ENCODE measurements around the gene UPF3A.
"Not testable (repeated sequence)": the region's sequence is repeated elsewhere in the genome, so short reads cannot be mapped to it uniquely, and the experiment has no call there.

UPF3A gene

DNA sequence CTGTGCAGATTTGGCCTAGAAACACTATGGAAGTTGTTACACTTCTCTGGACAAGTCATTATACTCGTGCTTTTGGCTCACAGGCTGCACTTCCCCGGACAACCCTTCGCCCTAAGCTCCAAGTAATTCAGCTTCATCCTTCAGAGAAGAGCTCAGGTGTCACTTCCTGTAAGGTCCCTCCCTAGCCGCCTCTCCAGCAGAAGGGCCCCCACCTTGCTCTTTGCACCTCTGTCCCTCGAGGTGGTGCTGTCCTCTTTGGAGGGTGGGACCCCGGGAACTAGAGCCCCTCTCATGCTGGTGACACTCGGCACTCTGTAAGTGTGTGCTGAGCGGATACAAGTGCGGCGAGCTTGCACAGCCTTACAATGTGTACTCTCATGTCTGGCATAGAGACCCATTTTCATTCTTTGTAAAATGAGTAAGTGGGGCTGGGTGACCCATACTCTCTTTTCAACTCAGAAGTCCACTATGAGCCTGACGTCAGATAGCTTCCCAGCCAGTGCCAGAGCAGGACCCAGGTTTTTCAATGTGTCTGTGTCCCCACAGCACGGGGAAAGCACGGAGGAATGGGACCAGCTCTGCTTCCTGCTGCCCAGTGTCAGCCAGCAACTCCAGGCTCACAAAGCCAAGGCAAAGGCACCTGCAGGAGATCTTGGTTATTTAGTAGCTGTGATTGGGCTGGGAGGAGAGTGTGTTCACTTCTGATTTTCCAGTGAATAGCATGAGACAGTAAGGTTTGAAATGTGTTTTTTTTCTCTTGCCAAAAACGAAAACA, 59.8 kb downstream of the UPF3A start:
- no peak for DNase-seq

- DNase-seq, result not testable (repeated sequence)
These were observed 65.9 kb downstream of the UPF3A start for GRCh38 chr13:114347256-114347655.

GRCh38 chr13:114352763-114353162, 71.4 kb downstream of the UPF3A start:
- DNase-seq, result peak in 1 of 2 experiments; percentile 42

- DNase-seq, result not testable (repeated sequence)
These were observed 72.0 kb downstream of the UPF3A start for GRCh38 chr13:114353382-114353781.

Measured in NCI-H524 (cell line).